ENCODE measurements around the gene HKDC1. TPM values are rescaled to one million over a fixed set of nuclear protein-coding genes. Genes with fewer than 3 reads are reported as not detected.
"Not testable (repeated sequence)": the region's sequence is repeated elsewhere in the genome, so short reads cannot be mapped to it uniquely, and the experiment has no call there.

Gene HKDC1, protein sequence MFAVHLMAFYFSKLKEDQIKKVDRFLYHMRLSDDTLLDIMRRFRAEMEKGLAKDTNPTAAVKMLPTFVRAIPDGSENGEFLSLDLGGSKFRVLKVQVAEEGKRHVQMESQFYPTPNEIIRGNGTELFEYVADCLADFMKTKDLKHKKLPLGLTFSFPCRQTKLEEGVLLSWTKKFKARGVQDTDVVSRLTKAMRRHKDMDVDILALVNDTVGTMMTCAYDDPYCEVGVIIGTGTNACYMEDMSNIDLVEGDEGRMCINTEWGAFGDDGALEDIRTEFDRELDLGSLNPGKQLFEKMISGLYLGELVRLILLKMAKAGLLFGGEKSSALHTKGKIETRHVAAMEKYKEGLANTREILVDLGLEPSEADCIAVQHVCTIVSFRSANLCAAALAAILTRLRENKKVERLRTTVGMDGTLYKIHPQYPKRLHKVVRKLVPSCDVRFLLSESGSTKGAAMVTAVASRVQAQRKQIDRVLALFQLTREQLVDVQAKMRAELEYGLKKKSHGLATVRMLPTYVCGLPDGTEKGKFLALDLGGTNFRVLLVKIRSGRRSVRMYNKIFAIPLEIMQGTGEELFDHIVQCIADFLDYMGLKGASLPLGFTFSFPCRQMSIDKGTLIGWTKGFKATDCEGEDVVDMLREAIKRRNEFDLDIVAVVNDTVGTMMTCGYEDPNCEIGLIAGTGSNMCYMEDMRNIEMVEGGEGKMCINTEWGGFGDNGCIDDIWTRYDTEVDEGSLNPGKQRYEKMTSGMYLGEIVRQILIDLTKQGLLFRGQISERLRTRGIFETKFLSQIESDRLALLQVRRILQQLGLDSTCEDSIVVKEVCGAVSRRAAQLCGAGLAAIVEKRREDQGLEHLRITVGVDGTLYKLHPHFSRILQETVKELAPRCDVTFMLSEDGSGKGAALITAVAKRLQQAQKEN
- total RNA-seq (2014; rRNA removed; shearing (Covaris generic)), result 0.13 and 0.32 TPM in 2 replicates
- 0.33 and 0.34 TPM in 2 replicates for polyA plus RNA-seq (2016; fragmentation: Nextera tagmentation; extraction: Ambion mirVana)

DNA sequence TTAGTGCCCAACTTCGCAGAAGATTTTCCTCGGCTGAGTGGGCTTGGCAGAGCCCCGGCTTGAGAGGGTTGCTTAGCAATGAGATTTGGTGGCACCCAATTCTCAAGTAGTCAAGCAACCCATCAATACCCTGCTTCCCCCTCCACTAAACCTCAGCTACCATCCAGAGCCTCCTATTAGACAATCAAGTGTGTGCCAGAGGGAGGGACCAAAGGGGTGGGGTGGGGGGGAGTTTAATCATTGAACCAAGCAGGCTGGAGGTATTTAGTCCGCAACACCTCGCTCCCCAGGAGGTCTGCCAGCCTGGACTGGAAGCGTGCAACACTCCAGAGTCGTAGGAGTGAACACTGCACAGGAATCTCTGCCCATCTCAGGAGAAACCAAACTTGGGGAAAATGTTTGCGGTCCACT lies at the start of gene HKDC1:
Gene HKDC1 (plus strand): TSS at position 292 of the 411 bp plus-strand sequence. CDS start 104 bp downstream, at position 396.
- in situ Hi-C loops (cut with MboI), result no loop called here
- peaks cover 16% of the 10 kb centered on the region; the same call in 1 of the 2 replicates for H3F3A ChIP-seq (ENCODE audit: insufficient read depth)
- WGBS, 2 experiments (ENCODE audit: low coverage in 1 of 2, low lambda C conversion rate in 2 of 2, missing lambda C conversion rate in 2 of 2), result 78 to 82% methylated on average over 8 of the region's 8 CpGs
- no peak for DNase-seq
- no peaks in the 10 kb centered on the region for H4K20me1 ChIP-seq (ENCODE audit: insufficient read depth)
- peaks cover 15% of the 10 kb centered on the region for H3K4me1 ChIP-seq (ENCODE audit: insufficient read depth)
- no peaks in the 10 kb centered on the region for H3K9me3 ChIP-seq (ENCODE audit: low read depth)
- H3K79me2 ChIP-seq (ENCODE audit: insufficient read depth), result no peaks in the 10 kb centered on the region
- no peaks in the 10 kb centered on the region for H3K9me2 ChIP-seq (ENCODE audit: insufficient read depth)
- H2AFZ ChIP-seq, result no peak within 1 kb of the TSS
- H3K27me3 ChIP-seq (replicated peaks; ENCODE audit: insufficient read depth), result no peaks in the 10 kb centered on the region
- H3K9ac ChIP-seq, result no peak within 1 kb of the TSS
- H3K4me3 ChIP-seq, result no peak within 1 kb of the TSS
- H3K4me2 ChIP-seq (ENCODE audit: unreplicated experiment), result no peak within 1 kb of the TSS
- no peak within 1 kb of the TSS for H3K27ac ChIP-seq
- no peaks in the 10 kb centered on the region for H3K36me3 ChIP-seq (ENCODE audit: low read depth)
- TF ChIP-seq EZH2 (IDR thresholded peaks at IDR 0.05; ENCODE audit: insufficient read depth, poor library complexity, severe bottlenecking), result no peak
- TF ChIP-seq EZH2phosphoT487 (IDR thresholded peaks at IDR 0.05; ENCODE audit: insufficient read depth, low read depth), result no peak

DNA sequence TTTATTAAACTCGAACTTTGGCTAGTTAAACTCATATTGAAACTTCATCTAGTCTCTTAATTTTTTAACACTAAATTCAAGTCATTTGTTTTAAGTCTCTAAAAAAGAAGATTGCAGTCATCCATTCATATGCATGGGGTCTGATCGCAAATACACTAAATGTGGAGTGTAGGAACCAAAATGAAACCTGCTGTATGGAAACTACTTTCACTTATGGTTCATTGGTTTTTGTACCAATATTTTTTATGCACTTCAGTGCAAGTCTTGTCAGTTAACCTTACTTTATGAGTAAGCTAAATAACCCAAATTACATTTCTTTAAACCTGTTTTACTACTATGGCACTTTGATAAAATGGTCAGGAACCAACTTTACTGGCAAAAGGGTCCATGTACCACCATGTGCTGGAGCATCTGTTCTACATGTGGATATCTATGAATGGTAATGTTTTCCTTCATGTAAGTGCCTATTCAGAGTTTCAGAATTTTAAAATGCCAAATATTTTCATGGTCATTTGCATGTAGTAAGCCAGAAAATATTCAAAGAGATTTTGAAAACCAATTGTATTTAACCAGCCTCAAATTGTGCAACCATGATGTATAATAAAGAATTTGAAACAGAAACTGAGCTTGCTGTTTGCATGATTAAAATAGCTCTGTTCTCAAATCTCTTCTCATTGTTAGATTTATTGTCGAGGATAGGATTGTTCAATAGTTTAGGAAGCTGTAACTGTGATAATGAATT lies 47.7 kb upstream of the HKDC1 start:
- no peaks in the 10 kb centered on the region for H4K20me1 ChIP-seq (ENCODE audit: insufficient read depth)
- no peak for TF ChIP-seq EZH2phosphoT487 (IDR thresholded peaks at IDR 0.05; ENCODE audit: insufficient read depth, low read depth)
- no peak for TF ChIP-seq EZH2 (IDR thresholded peaks at IDR 0.05; ENCODE audit: insufficient read depth, poor library complexity, severe bottlenecking)
- H3K27me3 ChIP-seq (replicated peaks; ENCODE audit: insufficient read depth), result no peaks in the 10 kb centered on the region
- in situ Hi-C loops (cut with MboI), result no loop called here
- H3K9me3 ChIP-seq (ENCODE audit: low read depth), result no peaks in the 10 kb centered on the region
- no peak overlapping the region for H3K4me3 ChIP-seq
- no peak overlapping the region for H3K9ac ChIP-seq
- peak; percentile 63 for DNase-seq
- no peaks in the 10 kb centered on the region for H3K79me2 ChIP-seq (ENCODE audit: insufficient read depth)
- H3F3A ChIP-seq (ENCODE audit: insufficient read depth), result 0 out of 2 replicates have a peak, but pooled peaks cover 14% of the 10 kb centered on the region
- H3K4me1 ChIP-seq (ENCODE audit: insufficient read depth), result 0 out of 2 replicates have a peak, but pooled peaks cover 8% of the 10 kb centered on the region
- no peaks in the 10 kb centered on the region for H3K9me2 ChIP-seq (ENCODE audit: insufficient read depth)
- no peak overlapping the region for H2AFZ ChIP-seq
- H3K4me2 ChIP-seq (ENCODE audit: unreplicated experiment), result no peak overlapping the region
- WGBS, 2 experiments (ENCODE audit: low coverage in 1 of 2, low lambda C conversion rate in 2 of 2, missing lambda C conversion rate in 2 of 2), result 65 to 68% methylated on average over 3 of the region's 3 CpGs
- H3K36me3 ChIP-seq (ENCODE audit: low read depth), result peaks cover 23% of the 10 kb centered on the region
- peak overlapping the region; percentile 16 for H3K27ac ChIP-seq

DNA sequence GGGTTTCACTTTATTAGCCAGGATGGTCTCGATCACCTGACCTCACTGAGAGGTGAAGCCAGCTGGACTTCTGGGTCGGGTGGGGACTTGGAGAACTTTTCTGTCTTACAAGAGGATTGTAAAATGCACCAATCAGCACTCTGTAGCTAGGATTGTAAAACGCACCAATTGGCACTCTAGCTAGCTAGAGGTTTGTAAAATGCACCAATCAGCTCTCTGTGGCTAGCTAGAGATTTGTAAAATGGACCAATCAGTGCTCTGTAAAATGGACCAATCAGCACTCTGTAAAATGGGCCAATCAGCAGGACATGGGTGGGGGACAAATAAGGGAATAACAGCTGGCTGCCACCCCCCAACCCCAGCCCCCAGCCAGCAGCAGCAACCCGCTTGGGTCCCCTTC lies 44.8 kb upstream of the HKDC1 start:
- H3K4me3 ChIP-seq; H3K4me2 ChIP-seq (ENCODE audit: unreplicated experiment); H3K9me3 ChIP-seq (ENCODE audit: low read depth); H3K79me2 ChIP-seq (ENCODE audit: insufficient read depth); in situ Hi-C loops (cut with MboI); H2AFZ ChIP-seq; H3K9ac ChIP-seq; H4K20me1 ChIP-seq (ENCODE audit: insufficient read depth); H3K27ac ChIP-seq; H3K4me1 ChIP-seq (ENCODE audit: insufficient read depth); DNase-seq; H3K27me3 ChIP-seq (replicated peaks; ENCODE audit: insufficient read depth); H3K9me2 ChIP-seq (ENCODE audit: insufficient read depth): not testable (repeated sequence)
- peaks cover 12% of the 10 kb centered on the region; the same call in 1 of the 2 replicates for H3F3A ChIP-seq (ENCODE audit: insufficient read depth)
- 37 to 54% methylated on average over 4 of the region's 4 CpGs for WGBS, 2 experiments (ENCODE audit: low coverage in 1 of 2, low lambda C conversion rate in 2 of 2, missing lambda C conversion rate in 2 of 2)
- peaks cover 17% of the 10 kb centered on the region; the same call in 1 of the 2 replicates for H3K36me3 ChIP-seq (ENCODE audit: low read depth)

DNA sequence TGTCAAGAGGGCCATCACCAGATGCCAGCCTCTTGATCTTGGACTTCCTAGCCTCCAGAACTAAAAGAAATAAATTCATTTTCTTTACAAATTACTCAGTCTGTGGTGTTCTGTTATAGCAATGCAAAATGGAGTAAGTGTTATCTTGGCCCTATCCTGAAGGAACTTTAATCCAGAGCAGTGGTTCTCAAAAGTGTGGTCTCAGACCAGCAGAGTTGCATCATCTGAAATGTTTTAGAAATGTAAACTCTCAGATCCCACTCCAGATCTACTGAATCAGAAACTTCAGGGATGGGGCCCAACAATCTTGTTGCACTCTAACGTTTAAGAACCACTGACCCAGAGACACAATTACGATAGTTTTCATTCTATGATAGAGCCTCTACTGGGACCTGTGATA lies 43.3 kb upstream of the HKDC1 start:
- no peak for DNase-seq
- H2AFZ ChIP-seq, result no peak overlapping the region
- no peak overlapping the region for H3K27ac ChIP-seq
- 0 out of 2 replicates have a peak, but pooled peaks cover 3% of the 10 kb centered on the region for H3K36me3 ChIP-seq (ENCODE audit: low read depth)
- 76% methylated on average over 2 of the region's 2 CpGs for WGBS, 2 experiments (ENCODE audit: low coverage in 1 of 2, low lambda C conversion rate in 2 of 2, missing lambda C conversion rate in 2 of 2)
- peaks cover 11% of the 10 kb centered on the region; the same call in 1 of the 2 replicates for H3F3A ChIP-seq (ENCODE audit: insufficient read depth)
- in situ Hi-C loops (cut with MboI), result no loop called here
- no peaks in the 10 kb centered on the region for H3K9me2 ChIP-seq (ENCODE audit: insufficient read depth)
- H3K4me2 ChIP-seq (ENCODE audit: unreplicated experiment), result no peak overlapping the region
- H4K20me1 ChIP-seq (ENCODE audit: insufficient read depth), result no peaks in the 10 kb centered on the region
- no peak for TF ChIP-seq EZH2phosphoT487 (IDR thresholded peaks at IDR 0.05; ENCODE audit: insufficient read depth, low read depth)
- no peak for TF ChIP-seq EZH2 (IDR thresholded peaks at IDR 0.05; ENCODE audit: insufficient read depth, poor library complexity, severe bottlenecking)
- no peaks in the 10 kb centered on the region for H3K27me3 ChIP-seq (replicated peaks; ENCODE audit: insufficient read depth)
- H3K9me3 ChIP-seq (ENCODE audit: low read depth), result no peaks in the 10 kb centered on the region
- no peak overlapping the region for H3K9ac ChIP-seq
- H3K79me2 ChIP-seq (ENCODE audit: insufficient read depth), result peaks cover 17% of the 10 kb centered on the region
- peaks cover 14% of the 10 kb centered on the region for H3K4me1 ChIP-seq (ENCODE audit: insufficient read depth)
- H3K4me3 ChIP-seq, result no peak overlapping the region

Data from GM23248 (cell line).